Omental fat pad (tissue), 4 donors: ENCODE data around the gene RGPD3. TPM values are rescaled to one million over a fixed set of nuclear protein-coding genes. Genes with fewer than 3 reads are reported as not detected.

Source experiments
- ATAC-seq: fragments of 150-250 bp; one replicate; pipeline ENCODE4 v1.9.1; 2016; ENCODE audit warnings: mild to moderate bottlenecking, moderate library complexity; ENCODE audit not compliant: low FRiP score
- DNase-seq: peaks from one replicate; pipeline ENCODE4 v3.0.0-alpha.2; 2019; ENCODE audit warnings: low spot score
- total RNA-seq, 4 donors: library from RNA; depleted of rRNA; stranded (reverse); fragments of >200 nt; gene quantifications; one replicate each; pipeline ENCODE4 v1.1.0, GENCODE V29; 2016
- TF ChIP-seq, protein P1 (sequence below), 3 donors: fragments of 450-650 bp; IDR thresholded peaks; one replicate each; pipeline ENCODE4 v1.5.1; 2016 to 2017; ENCODE audit warnings: antibody characterized with exemption in 3 of 3, mild to moderate bottlenecking in 3 of 3, moderate library complexity in 2 of 3

The RGPD3 gene
- total RNA-seq, 4 donors from 2014 or later: 0.47 to 1.1 (median 0.67) TPM

DNA sequence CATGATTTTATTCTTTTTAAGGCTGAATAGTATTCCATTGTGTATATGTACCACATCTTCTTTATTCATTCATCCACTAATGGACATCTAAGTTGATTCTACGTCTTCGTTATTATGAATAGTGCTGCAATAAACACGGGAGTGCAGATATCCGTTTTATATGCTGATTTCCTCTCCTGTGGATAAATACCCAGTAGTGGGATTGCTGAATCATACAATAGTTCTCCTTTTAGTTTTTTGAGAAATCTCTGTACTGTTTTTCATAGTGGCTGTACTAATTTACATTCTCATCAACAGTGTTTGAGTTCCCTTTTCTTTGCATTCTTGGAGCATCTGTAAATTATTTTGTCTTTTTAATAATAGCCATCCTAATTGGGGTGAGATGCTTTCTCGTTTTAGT is 114.5 kb downstream of the RGPD3 start:
- DNase-seq (no peak), ATAC-seq (no peak)
- TF ChIP-seq, protein P1, sequence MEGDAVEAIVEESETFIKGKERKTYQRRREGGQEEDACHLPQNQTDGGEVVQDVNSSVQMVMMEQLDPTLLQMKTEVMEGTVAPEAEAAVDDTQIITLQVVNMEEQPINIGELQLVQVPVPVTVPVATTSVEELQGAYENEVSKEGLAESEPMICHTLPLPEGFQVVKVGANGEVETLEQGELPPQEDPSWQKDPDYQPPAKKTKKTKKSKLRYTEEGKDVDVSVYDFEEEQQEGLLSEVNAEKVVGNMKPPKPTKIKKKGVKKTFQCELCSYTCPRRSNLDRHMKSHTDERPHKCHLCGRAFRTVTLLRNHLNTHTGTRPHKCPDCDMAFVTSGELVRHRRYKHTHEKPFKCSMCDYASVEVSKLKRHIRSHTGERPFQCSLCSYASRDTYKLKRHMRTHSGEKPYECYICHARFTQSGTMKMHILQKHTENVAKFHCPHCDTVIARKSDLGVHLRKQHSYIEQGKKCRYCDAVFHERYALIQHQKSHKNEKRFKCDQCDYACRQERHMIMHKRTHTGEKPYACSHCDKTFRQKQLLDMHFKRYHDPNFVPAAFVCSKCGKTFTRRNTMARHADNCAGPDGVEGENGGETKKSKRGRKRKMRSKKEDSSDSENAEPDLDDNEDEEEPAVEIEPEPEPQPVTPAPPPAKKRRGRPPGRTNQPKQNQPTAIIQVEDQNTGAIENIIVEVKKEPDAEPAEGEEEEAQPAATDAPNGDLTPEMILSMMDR (IDR thresholded peaks at IDR 0.05): no peak

DNA sequence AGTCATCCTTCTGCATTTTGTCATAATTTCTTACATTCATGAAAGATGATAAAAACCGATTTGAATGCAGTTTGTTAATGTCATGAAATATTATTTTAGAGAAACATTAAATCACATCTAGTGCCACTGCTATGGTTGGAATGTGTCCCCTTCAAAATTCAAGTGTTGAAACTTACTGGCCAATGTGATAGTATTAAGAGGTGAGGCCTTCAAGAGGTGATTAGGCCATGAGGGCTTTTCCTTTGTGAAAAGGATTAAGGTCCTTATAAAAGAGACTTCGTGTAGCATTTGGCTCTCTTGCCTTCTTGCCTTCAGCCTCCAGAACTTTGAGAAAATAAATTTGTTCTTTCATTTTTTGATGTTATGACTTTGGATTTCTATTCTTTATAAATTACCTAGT is 117.2 kb downstream of the RGPD3 start:
- DNase-seq (no peak), ATAC-seq (no peak)
- TF ChIP-seq, protein P1 (IDR thresholded peaks at IDR 0.05): no peak

DNA sequence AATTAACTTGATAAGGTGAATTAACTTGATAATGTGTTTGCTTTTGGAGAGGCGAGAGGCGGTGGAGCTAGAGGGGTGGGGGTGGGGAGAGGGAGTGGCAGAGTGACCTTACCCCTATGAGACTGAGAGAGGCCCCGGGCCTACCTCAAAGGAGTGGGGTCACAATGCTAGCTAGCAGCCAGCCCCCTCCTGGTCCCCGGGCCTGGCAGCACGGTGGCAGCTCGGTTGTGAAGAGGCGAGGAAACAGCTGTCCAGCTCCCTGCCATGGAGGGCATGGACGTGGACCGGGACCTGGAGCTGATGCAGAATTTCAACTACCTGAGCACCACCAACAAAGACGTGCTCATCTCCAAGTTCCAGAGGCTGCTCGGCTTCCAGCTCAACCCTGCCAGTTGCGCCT is 123.9 kb downstream of the RGPD3 start:
- ATAC-seq (no peak), DNase-seq (no peak)
- TF ChIP-seq, protein P1 (IDR thresholded peaks at IDR 0.05): no peak

DNA sequence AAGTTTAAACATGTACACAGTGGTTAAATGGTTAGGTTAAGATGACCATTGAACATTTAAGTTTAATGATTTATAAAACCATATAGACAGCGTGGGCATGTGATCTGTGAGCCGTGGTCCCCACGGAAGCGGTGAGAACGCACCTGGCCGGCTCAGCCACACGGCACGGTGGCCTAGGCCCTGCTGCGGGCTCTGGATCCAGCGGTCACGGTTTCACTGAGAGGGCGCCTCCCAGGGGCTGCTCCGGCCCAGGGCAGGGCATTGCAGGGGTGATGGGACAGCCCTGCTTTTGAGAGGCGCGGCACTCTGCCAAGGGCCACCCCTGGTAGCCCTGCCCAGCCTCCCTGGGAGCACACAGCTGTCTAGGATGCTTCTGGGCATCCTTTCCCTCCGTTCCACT is 124.9 kb downstream of the RGPD3 start:
- TF ChIP-seq, protein P1 (IDR thresholded peaks at IDR 0.05): no peak
- ATAC-seq (no peak), DNase-seq (no peak)

DNA sequence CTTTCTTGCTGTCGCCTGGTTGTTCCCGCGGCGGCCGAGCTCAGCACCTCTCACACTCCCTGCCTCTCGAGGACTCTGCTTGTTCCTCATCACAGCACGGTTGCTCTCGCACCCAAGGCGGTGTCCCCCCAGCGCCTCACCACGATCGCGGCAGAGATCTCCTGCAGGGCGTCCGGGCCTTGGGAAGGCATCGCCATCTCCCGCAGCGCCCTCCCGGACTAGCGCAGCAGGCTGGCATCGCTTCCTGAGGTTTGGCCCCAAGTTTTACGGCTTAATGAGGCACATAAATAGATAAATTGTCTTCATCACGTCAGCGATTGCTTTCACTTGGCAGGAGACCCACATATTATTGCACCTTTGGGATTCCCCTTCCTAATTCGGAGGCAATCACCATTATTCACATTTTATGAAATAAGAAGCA is 125.4 kb downstream of the RGPD3 start:
- no peak for ATAC-seq

DNA sequence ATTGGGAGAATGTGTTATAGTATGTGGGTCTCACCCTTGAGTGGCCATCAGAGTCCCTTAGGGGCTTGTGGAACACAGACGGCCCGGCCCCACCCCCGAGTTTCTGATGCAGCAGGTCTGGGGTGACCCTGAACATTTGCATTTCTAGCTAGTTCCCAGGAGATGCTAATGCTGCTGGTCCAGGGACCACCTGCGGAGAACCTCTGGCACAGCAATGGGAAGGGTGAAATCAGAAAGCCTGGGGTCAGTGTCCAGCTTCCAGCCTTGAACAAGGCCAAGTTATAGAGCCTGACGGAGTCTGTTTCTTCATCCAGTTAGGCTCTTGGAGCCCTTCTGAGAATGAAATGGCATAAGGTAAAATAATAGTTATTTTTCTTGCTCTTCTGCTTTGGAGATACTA is 126.5 kb downstream of the RGPD3 start:
- TF ChIP-seq, protein P1 (IDR thresholded peaks at IDR 0.05): no peak
- ATAC-seq (no peak), DNase-seq (no peak)

More for the DNA sequence above, 125.4 kb downstream of the RGPD3 start:
- TF ChIP-seq, protein P1 (IDR thresholded peaks at IDR 0.05): no peak
- DNase-seq: no peak

Other genes with a start within 250 kb of the RGPD3 start
- gene CD8B2, start 19.0 kb upstream of the RGPD3 start, total RNA-seq: not detected